GM12891 (cell line): ENCODE results near the gene PFN3.

Source experiments
- POLR2A ChIP-seq: IDR thresholded peaks from 2 replicates; pipeline ENCODE4 v1.6.1; 2011; ENCODE audit warnings: low read depth, low read length, control low read depth
- POLR2AphosphoS5 ChIP-seq: IDR thresholded peaks from 2 replicates; pipeline ENCODE4 v1.6.1; 2011; ENCODE audit warnings: low read depth, low read length, control low read depth

DNA sequence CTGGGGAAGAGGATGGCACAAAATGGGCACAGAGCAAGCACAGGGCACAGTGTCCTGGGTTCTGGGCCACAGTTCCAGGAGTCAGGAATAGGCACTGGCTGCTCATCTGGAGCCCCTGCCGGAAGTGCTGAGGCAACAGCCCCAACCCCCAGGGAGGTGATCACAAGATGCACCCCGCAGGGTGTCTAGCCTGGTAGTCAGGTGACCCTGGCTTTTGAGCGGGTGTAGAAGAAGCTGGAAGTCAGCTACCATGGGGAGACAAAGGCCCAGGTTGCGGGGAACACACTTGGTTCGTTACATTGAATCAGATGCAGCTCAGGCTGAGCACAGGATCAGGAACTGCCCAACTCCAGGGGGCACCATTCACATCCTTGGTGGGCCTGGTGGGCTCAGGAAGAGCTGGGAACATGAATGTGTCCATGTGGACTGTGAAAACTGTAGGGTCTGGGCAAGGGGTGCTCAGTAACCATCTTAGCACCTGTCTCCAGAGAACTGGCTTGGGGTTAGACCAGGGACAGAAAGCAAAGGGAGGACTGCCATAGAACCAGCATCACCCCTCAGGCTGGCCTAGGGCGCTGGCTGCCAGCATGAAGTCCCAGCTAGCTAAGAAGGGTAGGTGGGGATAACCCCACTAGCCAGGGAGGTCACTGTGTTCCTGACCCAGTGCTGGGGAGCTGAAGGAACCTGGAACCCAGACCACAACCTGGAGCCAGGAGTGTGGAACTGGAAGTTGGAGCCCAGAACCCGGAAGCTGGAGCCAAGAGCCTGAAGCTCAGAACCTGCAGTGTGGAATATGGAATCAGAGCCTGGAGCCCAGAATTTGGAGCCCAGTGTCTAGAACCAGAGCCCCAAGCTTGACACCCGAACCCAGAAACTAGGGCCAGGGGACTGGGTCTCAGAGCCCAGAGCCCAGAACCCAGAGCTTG lies 22.3 kb downstream of the PFN3 start:
- TF ChIP-seq POLR2A (no peak), POLR2AphosphoS5 (no peak)
